NOMO-1 (cell line): ENCODE data around the gene STRADA.

Experiments
- DNase-seq, 2 experiments: peaks; one replicate each; lab custom pipeline; 2025; ENCODE audit not compliant: unreplicated experiment in 2 of 2; lab: John Stamatoyannopoulos, UW

STRADA gene

DNA sequence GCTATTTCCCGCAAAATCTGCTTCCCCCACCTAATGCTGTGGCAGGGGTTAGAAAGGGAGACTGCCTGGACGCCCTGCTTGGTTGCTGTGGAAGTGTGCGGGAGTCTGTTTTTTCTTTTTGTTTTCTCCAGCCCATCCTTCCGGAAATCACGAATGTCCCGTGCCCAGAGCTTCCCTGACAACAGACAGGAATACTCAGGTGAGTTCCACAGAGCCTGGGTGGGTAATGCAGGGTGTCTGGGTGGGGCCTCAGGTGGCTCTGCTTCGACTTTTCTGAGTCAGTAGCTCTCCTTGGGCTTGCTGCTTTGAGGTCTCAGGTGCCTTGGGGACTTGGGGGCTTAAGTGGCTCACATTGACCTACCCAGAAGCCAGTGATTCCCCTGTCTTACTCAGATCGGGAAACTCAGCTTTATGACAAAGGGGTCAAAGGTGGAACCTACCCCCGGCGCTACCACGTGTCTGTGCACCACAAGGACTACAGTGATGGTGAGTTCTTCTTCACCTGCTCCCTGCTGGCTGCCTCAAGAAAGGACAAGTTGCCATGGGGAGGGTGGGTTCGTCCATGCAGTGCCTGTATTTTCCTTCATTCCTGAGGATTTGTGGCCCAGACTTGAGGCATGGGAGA is 53.1 kb downstream of the STRADA start:
- no peak for DNase-seq

DNA sequence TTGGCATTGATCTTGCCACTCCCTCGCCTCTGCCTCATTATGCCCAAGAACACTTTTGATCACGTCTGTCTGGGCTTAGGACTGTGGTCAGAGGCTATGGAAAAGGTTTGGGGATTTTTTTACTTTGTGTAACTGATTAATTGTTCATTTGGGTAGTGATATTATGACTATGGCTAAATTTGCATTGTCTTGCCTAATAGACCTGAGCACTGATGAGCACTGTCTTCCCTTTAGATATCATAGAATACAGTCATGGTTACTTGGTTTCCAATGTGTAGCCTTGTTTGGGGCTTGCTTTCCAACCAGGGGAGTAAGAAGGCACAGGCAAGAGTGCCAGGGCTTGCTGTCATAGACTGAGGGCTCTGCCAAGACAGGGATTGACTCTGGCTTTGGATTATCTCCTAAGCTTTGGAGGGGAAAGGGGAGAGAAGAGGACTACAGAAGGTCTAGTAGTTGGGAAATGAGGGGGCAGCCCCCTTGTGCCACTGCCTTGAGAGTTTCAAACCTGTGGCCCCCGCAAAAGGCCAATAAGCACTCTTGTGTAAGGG is 55.4 kb downstream of the STRADA start:
- no peak for DNase-seq

DNA sequence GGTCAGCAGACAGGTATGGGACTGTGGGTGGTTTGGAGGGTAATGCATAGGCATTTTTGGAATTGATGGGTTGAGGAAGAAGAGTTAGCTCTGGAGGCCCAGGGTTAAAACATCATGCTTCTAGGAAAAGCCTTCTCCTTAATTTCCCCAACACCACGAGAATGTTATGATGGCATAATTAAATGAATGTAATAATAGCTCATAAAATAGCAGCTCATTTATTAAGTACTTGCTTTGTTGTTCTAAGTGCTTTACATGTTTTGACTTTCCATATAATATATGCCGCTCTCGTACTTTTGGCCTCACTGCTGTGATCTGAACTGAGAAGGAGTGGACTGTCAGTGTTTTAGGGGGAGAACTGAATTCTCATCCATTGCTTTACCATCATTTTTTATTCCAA is 56.0 kb downstream of the STRADA start:
- no peak for DNase-seq

DNA sequence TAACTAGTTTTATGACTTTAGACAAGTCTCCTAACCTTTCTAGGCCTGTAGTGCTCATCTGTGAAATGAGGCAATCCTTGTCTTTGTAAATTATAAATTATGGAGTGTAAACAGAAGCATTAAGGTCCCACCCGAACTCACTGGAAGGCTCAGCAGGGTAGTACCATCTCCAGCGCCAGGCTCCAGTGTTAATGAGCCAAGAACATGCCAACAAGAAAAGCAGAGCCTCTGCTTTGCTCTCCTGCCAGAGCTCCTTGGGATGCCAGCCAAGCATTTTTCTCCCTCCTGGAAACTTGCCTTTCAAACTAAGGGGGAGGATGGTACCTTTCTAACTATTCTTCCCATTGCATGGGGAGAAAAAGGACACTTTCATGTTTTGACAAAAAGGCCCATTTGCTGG is 56.6 kb downstream of the STRADA start:
- DNase-seq, result no peak

DNA sequence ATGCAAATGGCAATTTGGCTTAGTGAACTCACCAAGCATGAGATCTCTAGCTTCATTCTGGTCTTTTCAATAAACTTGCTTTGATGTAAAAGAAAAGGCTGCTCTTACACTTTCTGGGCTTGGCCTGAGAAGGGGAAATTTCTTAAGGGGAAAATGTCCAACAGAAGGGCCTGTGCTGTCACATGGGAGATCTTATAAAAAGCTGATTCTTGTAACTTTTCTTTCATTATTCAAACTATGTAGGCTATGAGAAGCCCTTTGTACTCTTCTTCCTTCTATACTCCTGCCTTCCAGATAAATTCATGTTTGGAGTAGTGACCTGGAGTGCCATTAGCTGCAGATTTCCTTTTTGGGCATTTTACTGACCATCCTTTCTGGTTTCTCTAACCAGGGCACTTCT is 58.6 kb downstream of the STRADA start:
- no peak for DNase-seq

DNA sequence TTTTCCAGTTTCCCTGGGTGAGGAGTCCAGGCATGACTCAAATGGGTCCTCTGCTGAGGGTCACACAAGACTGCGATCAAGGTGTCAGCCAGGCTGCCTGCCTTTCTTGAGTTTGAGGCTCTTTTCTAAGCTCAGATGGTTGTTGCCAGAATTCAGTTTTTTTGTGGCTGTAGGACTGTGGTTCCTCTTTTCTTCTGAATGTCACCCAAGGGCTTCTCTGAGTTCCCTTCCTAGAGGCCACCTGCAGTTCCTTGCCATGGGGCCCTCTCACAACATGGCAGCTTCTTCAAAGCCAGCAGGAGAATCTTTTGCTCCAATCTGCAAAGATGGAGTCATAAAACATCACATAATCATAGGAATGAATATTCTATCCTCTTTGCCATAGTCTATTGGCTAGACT is 59.2 kb downstream of the STRADA start:
- peak in 1 of 2 experiments; percentile 13 for DNase-seq

DNA sequence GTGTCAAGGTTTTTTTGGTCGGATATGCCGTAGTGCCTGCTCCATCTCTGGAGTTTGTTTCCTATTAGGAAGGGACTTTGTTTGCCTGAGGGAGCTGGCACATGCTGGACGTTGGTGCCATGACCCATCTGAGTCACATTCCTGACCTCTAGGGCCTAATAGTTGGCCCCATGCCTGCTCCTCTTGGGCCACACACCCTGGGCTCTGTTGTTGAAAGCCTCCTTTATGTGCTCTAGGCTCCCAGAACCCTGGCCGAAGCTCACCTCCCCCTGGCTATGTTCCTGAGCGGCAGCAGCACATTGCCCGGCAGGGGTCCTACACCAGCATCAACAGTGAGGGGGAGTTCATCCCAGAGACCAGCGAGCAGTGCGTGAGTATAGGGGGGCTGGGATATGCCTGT is 60.1 kb downstream of the STRADA start:
- DNase-seq, result no peak

DNA sequence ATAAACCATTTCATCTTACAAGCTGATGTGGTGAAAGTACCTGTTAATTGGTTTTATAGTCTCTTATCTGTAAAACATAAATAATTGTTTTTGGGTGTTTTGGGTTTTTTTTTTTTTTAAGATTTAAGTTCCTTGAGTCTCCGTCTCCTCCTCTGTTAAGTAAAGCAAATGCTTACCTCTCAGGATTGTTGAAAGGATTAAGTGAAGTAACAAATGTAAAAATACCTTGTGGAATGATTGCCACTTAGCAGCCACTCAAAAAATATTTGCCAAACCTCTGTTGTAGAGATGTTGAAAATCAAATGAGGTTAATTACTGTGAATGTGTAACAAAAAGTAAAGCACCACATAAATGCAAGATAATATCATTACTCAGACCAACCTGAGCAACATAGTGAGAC is 60.9 kb downstream of the STRADA start:
- no peak for DNase-seq

DNA sequence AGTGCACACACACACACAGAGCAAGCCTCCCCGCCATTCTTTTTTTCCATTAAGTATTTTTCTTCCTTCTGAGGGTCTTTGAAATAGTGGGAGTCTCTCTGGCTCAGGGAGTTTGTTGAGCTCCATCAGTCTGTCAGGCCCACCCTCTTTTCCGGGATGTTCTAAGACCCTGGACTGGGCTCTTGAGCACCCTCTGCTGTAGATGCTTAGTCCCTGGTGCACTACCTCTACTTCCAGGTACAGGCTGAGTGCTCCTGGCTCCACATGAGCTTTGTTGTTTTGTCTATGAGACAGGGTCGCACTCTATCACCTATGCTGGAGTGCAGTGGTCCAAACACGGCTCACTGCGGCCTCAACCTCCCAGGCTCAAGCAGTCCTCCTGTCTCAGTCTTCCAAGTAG is 62.4 kb downstream of the STRADA start:
- no peak for DNase-seq

DNA sequence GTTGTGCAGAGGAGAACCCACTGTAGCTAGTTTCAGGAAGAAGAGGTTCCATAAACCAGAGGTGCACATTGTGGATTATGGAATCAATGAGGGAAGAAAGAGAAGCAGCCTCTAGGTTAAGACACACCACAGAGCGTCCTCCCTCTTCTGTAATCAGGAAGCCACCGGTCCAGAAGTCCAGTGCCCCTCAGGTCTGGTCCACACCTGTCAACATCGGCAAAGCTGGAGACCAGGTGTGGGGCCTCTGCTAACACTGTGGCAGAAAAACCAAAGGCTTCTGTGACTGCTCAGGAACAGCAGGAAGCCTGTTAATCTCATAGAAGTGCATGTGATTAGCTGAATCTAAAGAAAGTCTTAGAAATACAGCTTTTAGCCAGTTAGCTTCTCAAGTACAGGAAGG is 65.0 kb downstream of the STRADA start:
- DNase-seq, result no peak

DNA sequence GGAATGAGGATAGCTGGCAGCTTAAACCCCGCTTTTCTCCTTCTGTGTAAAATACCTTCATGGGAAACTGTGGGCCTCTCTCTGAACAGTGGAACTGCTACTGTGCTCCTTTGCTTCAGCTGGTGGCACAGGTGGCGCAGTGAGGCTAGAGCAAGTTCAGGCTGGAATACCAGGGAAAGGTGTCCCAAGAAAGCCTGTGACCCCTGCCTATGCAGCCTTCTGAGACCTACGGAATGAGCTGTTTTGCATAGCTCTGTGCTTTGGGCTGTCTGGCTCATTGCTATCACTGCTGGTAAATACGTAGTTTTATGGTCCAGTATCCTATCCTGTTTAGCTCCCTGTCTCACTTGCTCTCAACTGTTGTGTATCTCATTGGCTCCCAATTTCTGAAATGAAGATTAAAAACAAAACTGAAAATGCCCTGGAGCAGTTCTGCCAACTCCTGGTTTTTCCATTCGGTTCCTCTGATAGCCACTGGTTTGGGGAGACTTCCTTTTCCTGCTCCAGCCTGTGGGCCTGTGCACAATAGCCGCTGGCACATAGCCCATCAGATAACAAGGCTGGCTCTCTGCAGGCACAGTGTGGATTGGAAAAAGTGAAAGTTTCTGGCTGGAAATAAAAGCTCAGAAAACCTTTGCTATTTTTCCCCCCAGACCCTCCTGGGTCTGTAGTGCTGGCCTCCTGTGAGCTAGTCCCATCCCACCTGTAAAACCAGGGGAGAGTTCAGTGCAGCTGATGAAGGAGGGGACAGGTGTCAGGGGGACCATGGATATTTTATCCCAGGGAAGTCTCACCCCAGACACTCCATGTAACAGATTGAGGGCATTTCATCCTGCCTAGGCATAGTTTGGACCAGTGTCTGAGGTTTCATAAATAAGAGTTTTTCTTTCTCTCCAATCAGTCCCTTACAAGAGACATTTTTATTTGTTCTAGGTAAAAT is 65.7 kb downstream of the STRADA start:
- DNase-seq, result no peak

DNA sequence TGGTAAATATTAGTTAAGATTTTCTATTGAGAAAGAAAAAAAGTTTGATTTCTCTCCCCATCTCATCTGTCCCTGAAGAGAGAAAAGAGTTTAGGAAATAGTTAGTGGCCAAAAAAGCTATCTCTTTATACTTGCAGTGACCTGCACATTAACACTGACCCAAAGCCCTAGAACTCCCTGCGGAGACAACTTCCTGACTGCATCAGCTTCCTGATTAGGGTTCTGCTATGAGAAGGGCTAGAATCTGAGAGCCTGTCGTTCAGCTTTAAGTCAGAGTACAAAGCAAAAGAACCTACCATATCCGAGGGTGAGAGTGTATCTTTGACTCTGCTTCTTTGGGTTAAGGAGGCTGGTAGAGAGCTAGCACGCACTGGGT is 66.4 kb downstream of the STRADA start:
- no peak for DNase-seq

DNA sequence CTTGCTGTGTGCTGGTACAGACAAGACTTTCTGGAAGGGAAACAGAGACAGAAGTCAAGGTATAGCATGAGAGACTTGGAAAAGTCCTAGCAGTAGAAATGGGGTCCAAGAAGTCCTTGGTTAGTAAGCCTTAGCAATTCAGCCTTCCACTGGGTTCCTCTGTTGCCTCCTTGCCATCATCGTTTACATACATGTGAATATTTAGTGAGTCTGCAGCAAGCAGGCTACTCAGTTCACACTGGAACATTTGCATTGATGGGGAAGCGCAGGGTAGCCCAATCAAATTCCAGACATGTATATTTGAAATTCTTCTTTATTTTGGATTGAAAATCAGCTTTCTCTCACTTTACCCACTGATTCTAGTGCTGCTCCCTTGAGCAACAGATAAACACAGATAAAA is 68.7 kb downstream of the STRADA start:
- DNase-seq, result no peak

DNA sequence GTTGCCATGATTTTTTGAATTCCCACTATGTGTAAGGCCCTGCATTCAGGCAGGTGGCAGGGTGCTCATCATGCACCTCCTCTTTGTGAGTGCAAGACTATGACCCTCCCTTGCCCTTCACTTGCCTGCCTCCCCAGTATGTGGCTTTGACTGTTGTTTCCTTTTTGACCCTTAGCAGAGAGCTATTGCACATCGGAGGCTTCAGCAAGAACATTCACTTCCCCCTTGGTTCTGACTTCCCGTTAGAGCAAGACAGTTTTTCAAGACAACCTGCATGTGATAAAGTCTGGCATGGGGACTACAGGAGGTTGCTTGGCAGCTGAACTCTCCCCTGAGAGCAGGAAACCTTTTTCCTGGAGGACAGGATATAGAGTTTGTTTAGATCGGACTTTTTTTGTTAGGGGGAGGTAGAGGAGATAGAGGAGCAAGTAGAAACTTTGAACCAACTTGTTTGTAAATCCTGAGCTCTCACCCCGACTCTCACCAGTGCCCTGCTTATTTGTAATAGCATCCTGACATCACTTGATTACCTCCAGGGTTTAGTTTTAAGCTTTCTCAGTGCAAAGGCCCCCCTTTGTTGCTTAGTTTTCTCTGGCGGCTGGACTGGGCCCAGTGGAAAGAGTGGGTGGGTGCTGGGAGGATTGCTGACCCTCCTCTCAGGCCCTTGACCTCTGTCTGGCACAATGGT is 75.9 kb downstream of the STRADA start:
- DNase-seq, result peak; percentile 87 to 97

DNA sequence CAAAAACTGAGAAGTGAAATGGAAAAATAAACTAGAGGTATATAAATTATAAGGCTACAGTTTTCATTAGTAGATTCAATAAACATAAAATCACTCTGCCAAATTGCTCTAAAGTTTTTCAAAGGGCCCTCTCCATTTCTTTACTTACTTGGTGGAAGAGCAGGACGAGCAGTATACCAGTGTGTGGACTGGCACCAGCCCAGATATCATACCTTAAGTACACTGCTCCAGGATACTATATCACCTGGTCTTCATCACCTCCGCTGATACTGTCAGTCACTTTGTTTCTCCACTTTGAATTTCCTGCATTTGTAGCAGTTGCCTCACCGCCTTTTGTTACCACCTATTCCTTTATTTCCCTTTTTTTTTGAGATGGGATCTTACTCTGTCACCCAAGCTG is 81.7 kb downstream of the STRADA start:
- DNase-seq, result no peak

DNA sequence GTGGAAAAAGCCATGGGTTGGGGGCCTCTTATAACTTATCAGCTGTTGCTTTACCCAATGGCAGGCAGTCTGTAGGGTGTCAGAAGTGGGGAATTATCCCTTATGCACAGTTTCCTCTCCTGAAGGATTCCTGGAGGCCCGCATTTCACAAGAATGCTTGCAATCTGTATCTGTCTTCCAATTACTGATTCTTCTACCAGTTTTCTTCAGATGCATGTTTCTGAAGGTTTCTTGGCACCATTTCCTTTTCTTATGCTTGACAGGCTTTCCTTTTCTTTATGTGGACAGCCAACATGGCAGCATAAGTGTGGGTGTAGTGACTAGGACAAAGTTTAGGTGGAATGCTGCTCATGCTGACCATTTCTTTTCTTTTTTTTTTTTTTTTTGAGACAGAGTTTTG is 83.2 kb downstream of the STRADA start:
- DNase-seq, result no peak

DNA sequence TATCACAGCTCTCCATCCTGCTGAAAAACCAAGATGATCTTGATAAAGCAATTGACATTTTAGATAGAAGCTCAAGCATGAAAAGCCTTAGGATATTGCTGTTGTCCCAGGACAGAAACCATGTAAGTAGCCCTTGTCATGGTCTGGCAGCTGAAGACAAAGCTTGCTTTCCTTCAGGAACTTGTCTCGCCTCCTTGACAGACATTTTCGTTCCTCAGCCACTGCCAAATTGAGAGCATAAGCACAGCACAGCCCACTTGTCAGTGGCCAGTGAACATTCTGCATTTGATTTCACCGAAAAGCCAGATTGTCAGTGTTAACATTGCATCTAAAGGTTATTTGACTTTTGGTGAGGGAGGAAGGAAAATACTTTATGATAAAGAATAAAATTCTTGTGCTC is 83.8 kb downstream of the STRADA start:
- no peak for DNase-seq

DNA sequence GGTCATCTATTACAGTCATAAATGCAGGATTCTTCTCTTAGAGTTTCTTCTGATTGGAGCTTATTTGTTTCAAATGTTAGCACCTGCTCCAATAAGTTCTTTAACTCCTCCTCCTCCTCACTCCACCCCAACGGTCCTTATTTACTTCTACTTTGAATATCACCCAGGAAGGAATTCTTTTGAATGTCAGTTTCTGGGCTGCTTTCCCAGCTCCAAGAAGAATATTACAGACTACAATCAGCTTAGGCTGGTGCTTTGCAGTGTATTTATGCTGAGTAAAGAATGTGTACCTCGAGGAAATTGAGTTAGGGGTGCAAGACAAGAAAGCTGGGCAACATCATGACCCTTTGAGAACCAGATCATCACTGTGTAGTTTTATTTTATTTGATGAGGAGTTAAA is 88.5 kb downstream of the STRADA start:
- DNase-seq, result no peak
